Gastroesophageal sphincter (tissue), 4 donors: ENCODE measurements around the gene ZMYND10. TPM values are rescaled to one million over a fixed set of nuclear protein-coding genes. Genes with fewer than 3 reads are reported as not detected.

Source experiments
- ATAC-seq: fragments of 150-250 bp; one replicate; pipeline ENCODE4 v1.9.1; 2016; ENCODE audit warnings: mild to moderate bottlenecking, moderate library complexity
- H3K27ac ChIP-seq, 4 donors: fragments of 200-600 bp; sonication (generic) in 3 of 4; 1 replicate in 3 of 4; 2 replicates in 1 of 4; pipeline ENCODE4 v1.5.1; 2016 to 2019
- H3K27me3 ChIP-seq: fragments of 200-600 bp; sonication (generic); one replicate; pipeline ENCODE4 v1.5.1; 2019
- H3K36me3 ChIP-seq, 2 donors: fragments of 200-600 bp; sonication (generic); one replicate each; pipeline ENCODE4 v1.5.1; 2019; ENCODE audit warnings: control low read depth in 1 of 2
- H3K4me1 ChIP-seq, 3 donors: fragments of 200-600 bp; sonication (generic); 1 replicate in 2 of 3; 2 replicates in 1 of 3; pipeline ENCODE4 v1.5.1; 2016 to 2019; ENCODE audit warnings: control low read depth in 2 of 3
- H3K4me3 ChIP-seq, 2 donors: fragments of 200-600 bp; sonication (generic); one replicate each; pipeline ENCODE4 v1.5.1; 2019; ENCODE audit warnings: mild to moderate bottlenecking in 1 of 2, moderate library complexity in 1 of 2
- H3K9me3 ChIP-seq, 3 donors: fragments of 200-600 bp; sonication (generic); one replicate each; pipeline ENCODE4 v1.5.1; 2017 to 2019; ENCODE audit warnings: control low read depth in 2 of 3
- CTCF ChIP-seq, 4 experiments: fragments of 200-600 bp in 2 of 4; fragments of 450-650 bp in 2 of 4; sonication (generic) in 1 of 4; IDR thresholded peaks; one replicate each; pipeline ENCODE4 v1.5.1; 2017 to 2019; ENCODE audit warnings: antibody characterized with exemption in 4 of 4, mild to moderate bottlenecking in 2 of 4, moderate library complexity in 2 of 4
- EP300 ChIP-seq: sonication (generic); formaldehyde crosslinking; IDR thresholded peaks from one replicate; pipeline ENCODE4 v1.6.1; 2017; ENCODE audit warnings: antibody characterized with exemption, mild to moderate bottlenecking
- POLR2A ChIP-seq, 2 donors: fragments of 450-650 bp; IDR thresholded peaks; one replicate each; pipeline ENCODE4 v1.6.1; 2017; ENCODE audit warnings: antibody characterized with exemption in 2 of 2, mild to moderate bottlenecking in 2 of 2, moderate library complexity in 1 of 2
- POLR2AphosphoS5 ChIP-seq: sonication (generic); formaldehyde crosslinking; IDR thresholded peaks from one replicate; pipeline ENCODE4 v1.6.1; 2017; ENCODE audit warnings: antibody characterized with exemption
- WGBS, 2 donors: methylation state at CpG; one replicate each; pipeline ENCODE4 v1.1.5; 2018; ENCODE audit warnings: low coverage in 1 of 2; 5-methylcytosine and 5-hydroxymethylcytosine counted together
- total RNA-seq, 4 donors: library from RNA; depleted of rRNA; stranded (reverse); fragments of >200 nt; gene quantifications; one replicate each; pipeline ENCODE4 v1.1.0, GENCODE V29; 2016

The ZMYND10 gene
- total RNA-seq, 4 donors from 2014 or later, result 0.54 TPM; not detected in 3

- Histone ChIP-seq H3K27me3 (no peaks in the 10 kb centered on the region), H3K36me3 (peaks cover 0 to 20% of the 10 kb centered on the region in 2 donors), H3K4me3 (peak overlapping the region in 1 of 2 donors; percentile 48), H3K27ac (no peak overlapping the region), H3K9me3 (no peaks in the 10 kb centered on the region), H3K4me1 (peaks cover 0 to 68% (median 37%) of the 10 kb centered on the region in 3 donors)
- WGBS, 2 donors, result 52 to 65% methylated on average over 4 to 6 of the region's 8 CpGs
- no peak for ATAC-seq
- no peak for TF ChIP-seq CTCF (IDR thresholded peaks at IDR 0.05)
- no peak for TF ChIP-seq POLR2AphosphoS5
- no peak for TF ChIP-seq EP300
- no peak for TF ChIP-seq POLR2A (IDR thresholded peaks at IDR 0.05)
These were observed 524 bp downstream of the ZMYND10 start for GRCh38 chr3:50345008-50345407.

GRCh38 chr3:50342813-50343633, 2.5 kb downstream of the ZMYND10 start:
- H3K27ac ChIP-seq, result no peak overlapping the region
- no peak for TF ChIP-seq POLR2AphosphoS5
- no peak for TF ChIP-seq EP300
- no peak for TF ChIP-seq CTCF (IDR thresholded peaks at IDR 0.05)
- TF ChIP-seq POLR2A (IDR thresholded peaks at IDR 0.05), result no peak
- no peaks in the 10 kb centered on the region for H3K27me3 ChIP-seq
- WGBS, 2 donors, result 75% methylated on average over 8 of the region's 13 CpGs; no CpG with 5 or more reads in 1 of the 2 donors
- no peak for ATAC-seq
- peaks cover 0 to 6% of the 10 kb centered on the region in 2 donors for H3K36me3 ChIP-seq
- H3K4me1 ChIP-seq, result peaks cover 0 to 70% (median 35%) of the 10 kb centered on the region in 3 donors
- no peak overlapping the region for H3K4me3 ChIP-seq
- H3K9me3 ChIP-seq, result no peaks in the 10 kb centered on the region

GRCh38 chr3:50341996-50342650, 3.4 kb downstream of the ZMYND10 start:
- 94% methylated on average over 8 of the region's 13 CpGs; no CpG with 5 or more reads in 1 of the 2 donors for WGBS, 2 donors
- H3K27ac ChIP-seq, result peak overlapping the region in 1 of 4 donors; percentile 94
- H3K27me3 ChIP-seq, result no peaks in the 10 kb centered on the region
- H3K4me1 ChIP-seq, result peaks cover 0 to 68% (median 36%) of the 10 kb centered on the region in 3 donors
- no peaks in the 10 kb centered on the region for H3K9me3 ChIP-seq
- ATAC-seq, result no peak
- no peak overlapping the region for H3K4me3 ChIP-seq
- TF ChIP-seq EP300 (no peak), POLR2A (IDR thresholded peaks at IDR 0.05) (no peak), CTCF (IDR thresholded peaks at IDR 0.05) (no peak), POLR2AphosphoS5 (no peak)
- H3K36me3 ChIP-seq, result no peaks in the 10 kb centered on the region

GRCh38 chr3:50341537-50341936, 4.0 kb downstream of the ZMYND10 start:
- H3K27me3 ChIP-seq, result no peaks in the 10 kb centered on the region
- peak overlapping the region in 3 of 4 donors; percentile 91 to 99 (median 94) for H3K27ac ChIP-seq
- peaks cover 0 to 66% (median 36%) of the 10 kb centered on the region in 3 donors for H3K4me1 ChIP-seq
- H3K36me3 ChIP-seq, result no peaks in the 10 kb centered on the region
- H3K4me3 ChIP-seq, result peak overlapping the region in 1 of 2 donors; percentile 65
- no peak for TF ChIP-seq POLR2AphosphoS5
- no peak for TF ChIP-seq POLR2A (IDR thresholded peaks at IDR 0.05)
- no peak for TF ChIP-seq EP300
- no peak for TF ChIP-seq CTCF (IDR thresholded peaks at IDR 0.05)
- WGBS, 2 donors, result no CpG with 5 or more reads among the region's 9 CpGs
- no peak for ATAC-seq
- H3K9me3 ChIP-seq, result no peaks in the 10 kb centered on the region
